Erythroblast (primary cell): Measurements from ENCODE around the gene ST7L.

Experiments
- GATA1 ChIP-seq: IDR thresholded peaks from 2 replicates; pipeline ENCODE4 v1.6.1; 2011; ENCODE audit warnings: low read depth, mild to moderate bottlenecking, control low read depth, low read length, moderate library complexity
- POLR2A ChIP-seq: IDR thresholded peaks from 2 replicates; pipeline ENCODE4 v1.6.1; 2011; ENCODE audit warnings: mild to moderate bottlenecking, low read length

DNA sequence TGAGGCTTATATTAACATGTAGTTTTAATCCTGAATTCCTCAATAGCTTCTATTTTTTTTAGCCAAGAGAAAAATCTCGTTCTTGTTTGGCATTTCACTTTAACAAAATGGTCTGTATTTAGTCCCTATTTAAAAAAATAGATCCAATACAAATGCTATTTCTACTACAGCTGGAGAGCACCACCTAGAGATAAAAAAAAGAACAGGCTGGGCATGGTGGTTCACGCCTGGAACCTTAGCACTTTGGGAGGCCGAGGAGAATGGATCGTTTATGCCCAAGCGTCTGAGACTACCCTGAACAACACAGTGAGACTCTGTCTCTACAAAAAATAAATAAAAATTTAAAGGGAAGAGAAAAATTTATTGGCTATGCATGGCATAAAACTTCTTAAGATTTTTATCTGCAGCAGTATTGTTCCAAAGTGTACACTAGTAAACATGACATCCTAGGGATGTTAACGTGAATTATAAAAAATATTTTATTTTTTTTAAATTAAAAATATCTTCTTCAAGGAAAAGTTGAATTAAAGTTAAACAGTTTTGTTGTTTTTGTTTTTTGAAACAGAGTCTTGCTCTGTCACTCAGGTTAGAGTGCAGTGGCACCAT lies 4.4 kb downstream of the ST7L start:
- no peak for TF ChIP-seq POLR2A
- TF ChIP-seq GATA1, result no peak
